Peyer's patch (tissue), 4 donors: Measurements from ENCODE around the gene NGFR. TPM values are rescaled to one million over a fixed set of nuclear protein-coding genes. Genes with fewer than 3 reads are reported as not detected.

Experiments
- DNase-seq, 3 donors: peaks; one replicate each; pipeline ENCODE4 v3.0.0-alpha.2; 2017 to 2019
- H3K27ac ChIP-seq, 4 donors: fragments of 200-600 bp; sonication (generic); one replicate each; pipeline ENCODE4 v1.5.1; 2016 to 2019
- H3K27me3 ChIP-seq, 2 donors: fragments of 200-600 bp; sonication (generic); one replicate each; pipeline ENCODE4 v1.5.1; 2019
- H3K36me3 ChIP-seq, 3 donors: fragments of 200-600 bp; sonication (generic); one replicate each; pipeline ENCODE4 v1.5.1; 2016 to 2019
- H3K4me1 ChIP-seq, 4 donors: fragments of 200-600 bp; sonication (generic); one replicate each; pipeline ENCODE4 v1.5.1; 2016 to 2019
- H3K4me3 ChIP-seq, 4 donors: fragments of 200-600 bp; sonication (generic); 1 replicate in 3 of 4; 2 replicates in 1 of 4; pipeline ENCODE4 v1.5.1; 2016 to 2019; ENCODE audit warnings: mild to moderate bottlenecking in 1 of 4
- H3K9me3 ChIP-seq, 4 donors: fragments of 200-600 bp; sonication (generic); one replicate each; pipeline ENCODE4 v1.5.1; 2016 to 2019; ENCODE audit warnings: mild to moderate bottlenecking in 1 of 4
- CTCF ChIP-seq, 6 experiments: fragments of 450-650 bp in 4 of 6; fragments of 200-600 bp in 2 of 6; sonication (generic) in 1 of 6; IDR thresholded peaks; one replicate each; pipeline ENCODE4 v1.5.1; 2017 to 2019; ENCODE audit warnings: antibody characterized with exemption in 6 of 6, mild to moderate bottlenecking in 3 of 6, moderate library complexity in 1 of 6
- POLR2A ChIP-seq, 2 donors: fragments of 450-650 bp; IDR thresholded peaks; one replicate each; pipeline ENCODE4 v1.5.1; 2017; ENCODE audit warnings: antibody characterized with exemption in 2 of 2, mild to moderate bottlenecking in 2 of 2, moderate library complexity in 2 of 2
- total RNA-seq, 4 donors: library from RNA; depleted of rRNA; stranded (reverse); fragments of >200 nt; gene quantifications; one replicate each; pipeline ENCODE4 v1.1.0, GENCODE V29; 2016

NGFR gene
- total RNA-seq, 4 donors from 2014 or later = 0.70 to 1.9 (median 1.5) TPM; not detected in 1

- Histone ChIP-seq H3K27me3 (no peaks in the 10 kb centered on the region), H3K36me3 (no peaks in the 10 kb centered on the region), H3K9me3 (no peaks in the 10 kb centered on the region), H3K4me3 (no peak overlapping the region), H3K27ac (no peak overlapping the region), H3K4me1 (no peaks in the 10 kb centered on the region)
- DNase-seq = no peak
- TF ChIP-seq CTCF (IDR thresholded peaks at IDR 0.05) (no peak), POLR2A (IDR thresholded peaks at IDR 0.05) (no peak)
These were observed 42.9 kb upstream of the NGFR start for GRCh38 chr17:49452201-49452600.

DNA sequence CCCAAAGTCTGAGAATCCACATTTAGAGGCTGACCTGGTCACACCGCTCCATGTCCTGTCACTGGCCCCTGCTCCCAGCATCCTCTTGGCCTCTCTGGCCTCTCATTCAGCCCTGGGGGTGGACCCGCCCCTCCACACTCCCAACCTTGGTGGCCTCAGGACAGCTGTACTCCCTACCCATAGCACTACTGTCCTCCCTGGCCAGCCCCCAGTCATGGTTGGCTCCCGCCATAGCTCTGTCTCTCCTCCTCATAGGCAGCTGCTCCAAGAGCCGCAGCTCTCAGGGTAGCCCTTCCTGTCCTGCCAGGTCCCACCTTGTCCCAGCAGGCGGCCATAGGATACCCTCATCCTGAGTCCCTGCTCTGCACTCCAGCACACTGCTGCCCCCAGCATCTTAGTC is 42.4 kb upstream of the NGFR start:
- TF ChIP-seq POLR2A (IDR thresholded peaks at IDR 0.05) (no peak), CTCF (IDR thresholded peaks at IDR 0.05) (no peak)
- Histone ChIP-seq H3K36me3 (no peaks in the 10 kb centered on the region), H3K4me1 (no peaks in the 10 kb centered on the region)

GRCh38 chr17:49454050-49454449 is 41.0 kb upstream of the NGFR start:
- Histone ChIP-seq H3K36me3 (no peaks in the 10 kb centered on the region), H3K9me3 (no peaks in the 10 kb centered on the region), H3K4me3 (no peak overlapping the region), H3K27me3 (no peaks in the 10 kb centered on the region), H3K27ac (no peak overlapping the region), H3K4me1 (no peaks in the 10 kb centered on the region)
- DNase-seq = no peak
- no peak for TF ChIP-seq CTCF (IDR thresholded peaks at IDR 0.05)
- TF ChIP-seq POLR2A (IDR thresholded peaks at IDR 0.05) = no peak

More for the DNA sequence above, 42.4 kb upstream of the NGFR start:
- H3K27ac ChIP-seq = no peak overlapping the region
- no peak overlapping the region for H3K4me3 ChIP-seq
- DNase-seq = no peak
- no peaks in the 10 kb centered on the region for H3K27me3 ChIP-seq
- H3K9me3 ChIP-seq = no peaks in the 10 kb centered on the region

DNA sequence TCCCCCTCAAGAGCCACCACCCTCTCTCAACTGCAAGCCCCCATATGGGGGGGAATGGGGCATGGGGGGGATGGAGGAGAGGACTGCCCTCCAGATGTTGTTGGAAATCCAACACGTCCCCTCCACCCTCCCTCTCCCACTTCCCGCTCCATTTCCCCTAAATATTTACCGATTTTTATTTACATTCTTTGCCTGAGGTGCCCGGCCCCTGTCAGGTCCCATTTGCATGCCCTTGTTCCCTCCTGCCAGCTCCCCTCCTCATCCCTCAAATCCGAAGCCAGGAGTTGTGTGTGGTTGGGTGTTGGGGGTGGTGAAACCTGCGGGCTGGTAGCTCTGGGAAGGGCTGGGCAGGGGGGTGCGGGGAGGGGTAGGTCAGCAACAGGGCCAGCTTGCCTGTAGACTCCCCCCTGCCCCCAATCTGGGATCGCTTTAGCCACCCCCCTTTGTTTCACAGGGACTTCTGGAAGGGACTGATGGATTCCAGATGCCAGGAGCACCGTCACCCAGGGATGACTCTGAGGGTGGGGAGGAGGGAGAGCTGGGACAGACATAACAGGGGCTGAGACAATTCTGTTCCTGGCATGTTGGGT is 39.7 kb upstream of the NGFR start:
- no peaks in the 10 kb centered on the region for H3K4me1 ChIP-seq
- no peaks in the 10 kb centered on the region for H3K9me3 ChIP-seq
- TF ChIP-seq CTCF (IDR thresholded peaks at IDR 0.05) (no peak), POLR2A (IDR thresholded peaks at IDR 0.05) (no peak)
- no peak for DNase-seq
- H3K27ac ChIP-seq = no peak overlapping the region
- H3K27me3 ChIP-seq = no peaks in the 10 kb centered on the region
- H3K4me3 ChIP-seq = no peak overlapping the region
- H3K36me3 ChIP-seq = no peaks in the 10 kb centered on the region

DNA sequence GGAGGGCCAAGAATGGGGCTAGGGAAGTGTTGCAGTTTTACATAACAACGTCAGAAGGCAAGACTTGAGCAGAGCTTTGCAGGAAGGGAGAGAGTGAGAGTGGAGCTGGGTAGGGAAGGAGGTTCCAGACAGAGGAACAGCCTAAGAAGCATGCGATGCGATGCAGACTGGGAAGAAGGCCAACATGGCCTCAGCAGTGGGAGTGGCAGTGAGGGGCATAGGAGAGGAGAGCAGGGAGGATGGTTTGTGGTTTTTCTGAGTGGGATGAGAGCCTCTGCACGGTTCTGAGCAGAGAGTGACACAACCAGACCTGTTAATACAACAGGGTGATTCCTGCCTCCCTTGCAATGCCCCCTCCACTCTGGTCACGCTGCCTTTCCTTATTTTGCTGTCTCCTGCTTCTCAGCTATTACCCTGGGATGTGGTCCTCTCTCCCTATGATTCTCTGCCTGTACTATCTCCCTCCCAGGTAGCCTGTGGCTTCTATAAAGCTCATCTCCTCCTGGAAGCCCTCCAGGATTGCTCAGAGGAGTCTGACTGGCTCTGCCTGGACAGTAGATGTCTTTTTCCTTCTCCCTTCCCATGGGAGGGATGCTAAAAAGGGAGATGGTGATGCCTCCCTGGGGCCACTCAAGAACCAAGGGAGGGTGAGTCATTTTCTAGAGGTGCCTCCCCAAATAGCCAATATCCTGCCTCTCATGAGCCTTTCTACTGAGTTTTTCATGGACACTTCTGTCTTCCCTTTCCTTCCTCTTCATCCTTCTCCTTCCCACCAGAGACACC is 38.7 kb upstream of the NGFR start:
- no peak for DNase-seq

More for the DNA sequence above, 38.7 kb upstream of the NGFR start:
- Histone ChIP-seq H3K4me1 (no peaks in the 10 kb centered on the region), H3K9me3 (no peaks in the 10 kb centered on the region), H3K27me3 (no peaks in the 10 kb centered on the region), H3K4me3 (no peak overlapping the region), H3K27ac (no peak overlapping the region), H3K36me3 (no peaks in the 10 kb centered on the region)
- TF ChIP-seq CTCF (IDR thresholded peaks at IDR 0.05) (no peak), POLR2A (IDR thresholded peaks at IDR 0.05) (no peak)
